Effector CD8-positive, alpha-beta T cell (primary cell): ENCODE results near the gene CDX2.
"Not testable (repeated sequence)": the region's sequence is repeated elsewhere in the genome, so short reads cannot be mapped to it uniquely, and the experiment has no call there.

Source experiments
- DNase-seq: peaks from one replicate; lab custom pipeline; 2025; lab: John Stamatoyannopoulos, UW
- total RNA-seq, 4 experiments: gene quantifications; one replicate each; lab custom pipeline; 2026; lab: John Stamatoyannopoulos, UW

Gene CDX2
- 0 to 0.36 (median 0) reads per million in 4 experiments for total RNA-seq

GRCh38 chr13:27969082-27969865 lies at the start of gene CDX2:
Gene CDX2, minus strand, starts transcription at chr13:27969315. Its CDS starts 309 bp downstream, at chr13:27969006.
- no peak for DNase-seq

GRCh38 chr13:28014301-28014700 lies 45.2 kb upstream of the CDX2 start:
- no peak for DNase-seq

DNA sequence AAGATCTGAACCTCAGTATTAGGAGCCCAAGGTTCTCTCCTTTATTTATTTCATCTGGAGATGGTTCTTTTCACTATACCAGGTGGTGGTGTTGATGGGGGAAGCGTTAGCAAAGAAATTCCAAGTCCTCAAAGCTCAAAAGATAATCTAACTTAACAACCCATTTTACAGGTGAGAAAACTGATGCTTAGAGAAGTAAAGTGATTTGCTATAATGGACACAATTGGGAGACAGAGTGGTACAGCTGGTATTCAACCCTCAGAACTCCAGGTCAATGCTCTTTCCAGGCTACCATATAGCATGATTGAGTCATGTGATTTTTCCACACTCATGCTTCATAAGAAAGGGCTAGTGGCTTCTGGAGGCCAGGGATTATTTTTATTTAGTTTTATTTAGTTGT lies 44.4 kb upstream of the CDX2 start:
- no peak for DNase-seq

DNA sequence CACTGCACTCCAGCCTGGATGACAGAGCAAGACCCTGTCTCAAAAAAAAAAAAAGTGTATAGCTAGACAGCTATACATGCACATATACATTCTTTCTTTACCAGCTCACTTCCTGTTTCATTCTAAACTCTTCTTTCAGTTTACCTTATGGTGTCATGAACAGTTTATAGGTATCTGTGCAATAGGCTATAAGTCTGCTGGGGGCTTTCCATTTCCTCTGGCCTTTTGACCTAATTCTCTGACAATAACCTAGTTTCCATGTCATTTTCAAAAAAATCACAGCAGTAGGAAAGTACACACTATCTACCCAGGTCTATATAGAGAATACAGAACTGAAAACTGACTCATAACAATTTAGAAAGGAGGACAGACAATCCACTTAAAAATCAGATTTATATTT lies 43.8 kb upstream of the CDX2 start:
- DNase-seq: no peak

DNA sequence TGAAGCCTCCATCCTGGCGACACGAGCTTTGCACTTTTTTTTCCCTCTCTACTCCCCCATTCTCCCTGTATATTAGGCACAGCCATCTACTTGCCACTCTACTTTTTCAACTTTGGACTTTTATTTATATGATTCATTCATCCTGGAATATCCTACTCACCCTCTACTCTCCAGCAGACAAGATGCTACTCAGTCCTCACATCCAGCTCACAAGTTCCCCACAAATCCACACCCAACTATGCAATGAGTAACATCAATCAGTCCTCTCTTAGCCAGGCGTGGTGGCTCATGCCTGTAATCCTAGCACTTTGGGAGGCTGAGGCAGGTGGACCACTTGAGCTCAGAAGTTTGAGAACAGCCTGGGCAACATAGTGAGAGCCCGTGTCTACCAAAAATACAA lies 43.3 kb upstream of the CDX2 start:
- no peak for DNase-seq

DNA sequence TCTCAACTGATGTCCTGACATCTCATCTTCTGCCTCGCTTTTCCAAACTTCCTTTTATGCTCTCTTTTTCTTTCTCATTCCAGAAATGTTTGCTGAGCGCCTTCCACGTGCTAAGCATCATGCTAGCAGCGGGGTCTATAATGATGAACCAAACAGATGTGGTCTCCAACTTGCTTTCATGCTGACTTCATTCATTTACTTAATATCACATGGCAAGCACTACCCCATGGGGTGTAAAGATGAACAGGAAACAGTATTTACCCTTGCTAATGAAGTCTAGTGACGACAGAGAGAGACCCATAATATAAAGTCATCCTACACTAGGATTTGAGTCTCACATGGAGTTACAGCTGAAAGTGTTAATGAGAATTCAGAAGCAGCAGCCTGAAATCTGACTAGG lies 40.9 kb upstream of the CDX2 start:
- no peak for DNase-seq

GRCh38 chr13:28005016-28005415 lies 35.9 kb upstream of the CDX2 start:
- not testable (repeated sequence) for DNase-seq

DNA sequence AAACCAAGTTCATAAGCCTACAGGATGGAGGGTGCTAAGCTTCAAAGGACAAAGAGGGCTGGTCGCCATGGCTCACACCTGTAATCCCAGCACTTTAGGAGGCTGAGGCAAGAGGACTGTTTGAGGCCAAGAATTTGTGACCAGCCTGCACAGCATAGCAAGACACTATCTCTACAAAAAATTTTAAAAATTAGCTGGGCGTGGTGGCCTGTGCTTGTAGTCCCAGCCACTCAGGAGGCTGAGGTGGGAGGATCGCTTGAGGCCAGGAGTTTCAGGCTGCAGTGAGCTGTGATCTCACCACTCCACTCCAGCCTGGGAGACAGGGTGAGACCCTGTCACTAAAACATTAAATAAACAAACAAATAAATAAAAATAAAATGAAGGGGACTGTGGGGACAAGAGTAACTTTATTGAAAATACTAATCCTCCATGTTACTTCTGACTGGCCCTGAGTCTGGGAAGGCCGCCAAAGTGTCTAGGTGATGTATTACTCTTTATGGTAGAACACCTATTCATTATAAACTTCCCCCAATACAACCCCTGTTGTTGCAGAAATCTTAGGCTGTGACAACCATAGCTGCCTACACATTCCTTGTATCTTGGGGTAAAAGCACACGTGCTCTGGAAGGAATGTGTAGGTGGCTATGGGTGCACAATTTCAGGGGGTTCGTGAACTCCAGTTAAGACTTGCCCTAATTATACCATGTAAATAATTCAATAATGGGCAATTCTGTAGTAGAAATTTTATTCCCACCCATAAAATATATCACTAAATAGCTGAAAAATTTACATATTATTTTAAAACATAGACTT lies 34.0 kb upstream of the CDX2 start:
- DNase-seq: no peak

DNA sequence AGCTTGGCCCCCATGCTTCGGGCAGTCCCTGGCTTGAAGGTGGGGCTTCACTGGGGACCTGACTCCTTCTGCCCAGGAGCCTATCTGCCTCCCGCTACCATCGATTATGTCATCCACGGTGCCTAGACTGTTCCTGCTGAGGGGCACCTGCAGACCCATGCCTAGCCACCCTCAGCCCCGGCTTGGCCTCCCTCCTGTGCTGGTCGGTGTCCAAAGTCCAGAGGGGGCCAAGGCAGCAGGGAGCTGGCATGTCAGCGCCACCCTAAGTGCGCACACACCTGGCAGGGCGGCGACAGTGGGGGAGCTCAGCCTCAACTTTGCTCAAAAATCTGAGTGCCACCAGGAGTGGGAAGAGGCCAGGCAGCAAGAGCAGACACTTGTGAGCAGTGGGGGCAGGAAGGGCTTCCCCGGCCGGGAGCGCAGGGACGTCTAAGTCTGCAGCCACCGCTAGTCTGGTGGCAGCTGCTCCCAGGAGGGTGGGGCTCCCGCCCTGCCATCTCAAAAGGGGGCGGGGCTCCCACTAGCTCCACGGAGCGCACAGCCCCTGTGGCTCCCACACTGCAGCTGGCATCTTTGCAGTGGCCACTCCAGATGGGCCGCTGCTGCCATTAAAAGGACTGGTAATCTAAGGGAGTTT lies 32.8 kb upstream of the CDX2 start:
- no peak for DNase-seq

- DNase-seq: no peak
Measured at GRCh38 chr13:28001049-28001448, 31.9 kb upstream of the CDX2 start.

GRCh38 chr13:28000567-28000966 lies 31.5 kb upstream of the CDX2 start:
- DNase-seq: no peak

DNA sequence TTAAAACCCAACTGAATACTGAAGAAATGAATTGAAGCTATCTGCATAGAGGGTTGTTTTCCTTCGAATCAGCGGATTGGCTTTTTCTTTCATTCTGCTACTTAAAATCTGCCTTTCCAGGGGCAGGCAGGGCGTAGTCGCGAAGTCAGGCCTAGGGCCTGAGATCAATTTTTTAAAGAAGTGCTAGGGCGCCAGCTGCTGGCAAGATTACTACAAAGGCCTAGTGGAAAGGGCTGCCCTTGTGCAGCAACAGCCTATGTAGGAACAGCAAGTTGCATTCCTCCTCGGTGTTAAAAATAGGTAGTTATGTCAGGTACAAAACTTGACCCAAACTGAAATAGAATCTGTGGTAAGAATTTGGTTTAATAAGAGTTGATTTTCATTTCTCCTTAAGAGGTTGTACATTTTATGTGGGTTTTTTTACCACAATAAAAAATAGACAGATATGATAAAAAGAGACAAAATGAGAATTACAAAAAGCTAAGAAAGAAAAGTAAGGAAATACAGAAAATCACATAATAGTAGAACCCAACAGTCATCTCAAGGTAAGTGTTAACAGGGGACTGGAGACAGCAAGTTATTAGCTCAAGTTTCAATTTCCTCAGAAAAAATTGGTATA lies 28.9 kb upstream of the CDX2 start:
- DNase-seq: no peak

- no peak for DNase-seq
Measured at GRCh38 chr13:27991881-27992280, 22.8 kb upstream of the CDX2 start.

DNA sequence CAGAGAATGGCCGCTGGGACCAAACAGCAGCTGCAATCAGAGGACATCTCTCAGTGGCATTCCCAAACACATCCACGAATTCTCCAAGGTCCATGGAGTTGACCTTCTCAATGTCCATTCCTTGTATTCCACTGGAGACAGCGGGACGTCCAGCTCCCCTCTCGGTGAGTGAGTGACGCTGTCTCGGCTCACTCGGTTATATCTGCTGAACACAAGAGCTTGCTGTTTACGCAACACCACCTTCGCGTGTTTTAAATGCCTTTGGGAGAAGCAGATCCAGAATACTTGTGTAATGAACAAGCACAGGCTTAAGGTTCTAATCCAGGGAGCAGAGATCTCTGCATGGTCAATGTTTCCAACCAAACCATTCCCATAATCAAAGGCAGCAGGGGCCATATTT lies 19.4 kb upstream of the CDX2 start, which contains the start of gene URAD:
URAD (minus strand) TSS at position 174 of the 400 bp plus-strand sequence; CDS start at position 118, 56 bp downstream.
- DNase-seq: no peak

GRCh38 chr13:27985600-27985999 lies 16.5 kb upstream of the CDX2 start:
- no peak for DNase-seq

DNA sequence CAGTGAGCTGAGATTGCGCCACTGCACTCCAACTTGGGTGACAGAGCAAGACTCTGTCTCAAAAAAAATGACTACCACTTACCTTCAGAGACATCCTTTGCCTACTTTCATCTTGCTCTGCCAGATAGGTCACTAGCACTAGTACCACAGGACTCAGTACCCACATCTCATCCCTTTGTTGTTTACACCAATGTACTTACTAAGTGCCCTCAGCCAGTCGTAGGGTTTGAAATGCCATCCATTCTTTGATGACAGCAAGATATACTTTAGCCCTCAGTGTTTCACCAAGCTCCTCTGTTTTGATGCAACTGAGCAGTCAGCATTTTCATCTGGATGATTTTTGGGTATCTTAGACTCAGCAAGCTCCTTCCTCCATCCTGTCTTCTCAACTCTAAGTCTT lies 13.2 kb upstream of the CDX2 start:
- DNase-seq: no peak

DNA sequence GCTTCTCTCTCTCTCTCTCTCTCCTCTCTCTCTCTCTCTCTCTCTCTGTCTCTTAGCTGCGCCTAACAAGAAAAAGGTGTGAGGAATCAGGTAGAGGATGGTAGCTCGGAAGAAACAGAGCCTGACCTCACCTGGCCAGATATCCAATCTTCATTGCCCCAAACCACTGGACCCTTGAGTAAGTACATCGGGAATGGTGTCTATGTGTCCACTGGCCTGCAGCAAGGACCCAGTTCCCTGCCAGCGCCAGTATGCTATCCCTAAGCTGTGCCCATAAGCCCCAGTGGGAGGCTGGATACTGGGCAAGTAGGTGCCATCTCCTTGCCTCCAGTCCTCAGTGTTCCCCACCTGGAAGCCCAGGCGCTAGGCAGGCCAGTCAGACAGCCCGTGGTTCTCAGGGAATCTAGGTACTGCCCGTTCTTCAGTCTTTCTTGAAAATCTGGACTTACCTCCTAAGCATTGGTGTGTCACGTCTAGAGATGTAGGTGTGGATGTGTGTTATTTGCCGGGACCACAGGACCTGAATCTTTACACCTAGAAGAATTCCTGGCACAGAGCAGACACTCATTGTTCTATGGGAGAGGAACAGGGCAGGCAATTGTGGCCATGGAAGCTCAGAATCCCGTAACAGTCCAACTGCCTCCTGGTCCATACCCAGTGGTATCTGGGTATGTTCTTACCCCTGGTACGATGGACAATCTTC lies 12.0 kb upstream of the CDX2 start:
- no peak for DNase-seq

GRCh38 chr13:27980280-27980998 lies 11.3 kb upstream of the CDX2 start:
- DNase-seq: no peak

DNA sequence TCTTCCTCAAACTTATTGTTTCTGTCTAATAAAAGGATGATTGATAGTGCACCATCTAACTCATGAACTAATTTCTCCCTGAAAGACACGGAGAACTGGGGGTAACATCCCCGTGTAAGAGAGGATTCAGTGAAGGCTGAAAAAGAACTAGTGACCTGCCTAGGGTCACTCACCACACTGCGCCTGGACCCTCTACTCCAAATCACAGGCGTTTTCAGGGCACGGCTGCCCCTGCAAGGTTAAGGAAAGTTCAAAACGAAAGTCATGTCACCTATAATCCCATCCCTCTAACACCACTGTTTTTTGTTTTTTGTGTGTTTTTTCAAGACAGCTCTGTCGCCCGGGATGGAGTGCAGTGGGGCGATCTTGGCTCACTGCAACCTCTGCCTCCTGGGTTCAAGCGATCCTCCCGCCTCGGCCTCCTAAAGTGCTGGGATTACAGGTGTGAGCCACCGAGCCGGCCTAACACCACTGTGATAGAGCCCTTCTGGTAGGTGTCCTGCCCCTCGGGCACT lies 10.7 kb upstream of the CDX2 start:
- no peak for DNase-seq

DNA sequence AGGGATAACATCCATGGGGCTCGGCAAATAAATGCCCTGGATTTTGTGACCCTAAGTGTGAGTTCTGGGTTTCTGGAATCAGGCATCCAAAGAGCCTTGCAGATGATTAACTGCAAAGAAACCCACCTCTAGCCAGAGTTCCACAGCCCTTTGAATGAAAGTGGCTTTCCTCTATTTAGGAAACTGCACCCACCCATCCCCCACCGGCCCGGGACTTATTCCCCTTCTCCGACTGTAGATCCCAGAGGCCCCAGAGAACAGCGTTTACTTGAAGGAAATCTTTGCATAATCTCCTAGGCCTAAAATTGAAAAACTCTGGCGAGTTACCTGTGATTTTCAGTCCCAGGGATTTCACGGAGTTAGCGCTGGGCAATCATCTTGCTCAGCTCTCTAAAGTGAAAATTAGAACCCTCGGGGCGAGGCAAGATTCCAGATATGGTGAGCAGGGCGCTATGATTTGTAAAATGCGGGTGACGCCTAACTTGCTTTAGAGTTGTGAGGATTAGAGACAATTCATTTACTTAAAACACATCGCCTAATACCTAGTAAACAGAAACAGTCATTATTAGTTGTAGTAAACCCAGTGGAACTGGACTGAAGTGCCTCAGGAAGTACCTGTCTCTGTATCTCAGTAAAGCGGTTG lies 10.0 kb upstream of the CDX2 start:
- DNase-seq: no peak
